ENCODE results near the gene CBX6. TPM values are rescaled to one million over a fixed set of nuclear protein-coding genes. Genes with fewer than 3 reads are reported as not detected.

The CBX6 gene
- total RNA-seq, 2 experiments from 2014 or later, result 41.6 to 42.8 TPM

GRCh38 chr22:38861927-38862326, 10.1 kb downstream of the CBX6 start:
- Histone ChIP-seq H3K36me3 (ENCODE audit: insufficient read depth, low read length) (peaks cover 14% of the 10 kb centered on the region), H3K4me3 (ENCODE audit: low read length) (no peak overlapping the region), H3K4me1 (ENCODE audit: insufficient read depth, low read length) (peaks cover 18% of the 10 kb centered on the region), H3K27ac (ENCODE audit: low read depth in 1 of 2, low read length in 2 of 2) (no peak overlapping the region), H3K27me3 (ENCODE audit: control insufficient read depth in 1 of 2, insufficient read depth in 2 of 2, low read length in 2 of 2) (no peaks in the 10 kb centered on the region), H3K9me3 (ENCODE audit: control insufficient read depth in 1 of 2, insufficient read depth in 1 of 2, low read length in 2 of 2) (no peaks in the 10 kb centered on the region)
- H3K27ac Mint-ChIP-seq, result no peak overlapping the region
- POLR2A ChIA-PET, result no interaction called here
- no peaks in the 10 kb centered on the region for H3K4me1 Mint-ChIP-seq (ENCODE audit: low read depth)
- ATAC-seq (ENCODE audit: poor library complexity) (no peak), DNase-seq (no peak)
- no peak overlapping the region for H3K4me3 Mint-ChIP-seq
- CTCF ChIA-PET, result interaction anchor here (1.9 kb wide), 1 partner anchor 8 kb away, joined by 6 read pairs; no protein-coding TSS in a partner anchor
- H3K27me3 Mint-ChIP-seq, result no peaks in the 10 kb centered on the region
- H3K36me3 Mint-ChIP-seq (ENCODE audit: low read depth), result peaks cover 4% of the 10 kb centered on the region
- intact Hi-C loops (cut with DNase I, micrococcal nuclease), result no loop called here
- TF ChIP-seq CTCF (IDR thresholded peaks at IDR 0.05), result no peak
- no peaks in the 10 kb centered on the region for H3K9me3 Mint-ChIP-seq

DNA sequence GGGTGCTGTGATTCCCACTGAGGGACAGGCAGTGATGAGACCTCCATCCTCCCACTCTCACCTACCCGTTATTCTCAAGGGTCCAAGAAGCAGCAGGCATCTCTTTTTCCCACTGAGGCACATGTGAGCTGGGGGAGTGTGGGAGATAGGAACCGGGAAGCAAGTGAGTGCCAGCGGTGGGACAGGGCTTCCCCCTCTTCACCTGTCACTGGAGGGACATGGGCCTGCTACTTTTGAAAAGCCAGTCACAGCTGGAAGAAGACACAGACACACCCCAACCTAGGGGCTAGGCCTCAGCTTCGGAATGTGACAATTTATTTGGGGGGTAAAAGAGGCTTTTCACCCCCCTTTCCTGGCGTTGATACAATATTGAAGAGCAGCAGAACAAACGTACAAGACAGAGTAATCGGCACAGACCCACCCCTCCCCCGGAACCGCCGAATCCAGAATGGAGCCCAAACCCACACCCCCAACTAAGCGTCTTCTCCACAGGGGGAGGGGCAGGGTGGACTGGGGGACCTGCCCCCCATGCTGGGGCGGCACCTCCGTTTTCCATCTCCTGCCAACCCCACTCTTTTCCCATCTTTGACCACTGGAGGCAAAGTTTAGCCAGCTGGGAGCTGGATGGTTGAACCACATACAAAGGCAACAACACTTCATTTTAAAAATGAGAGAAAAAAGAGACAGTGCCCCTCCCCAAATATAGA, 10.7 kb downstream of the CBX6 start:
- Mint-ChIP-seq H3K27me3 (no peaks in the 10 kb centered on the region), H3K27ac (no peak overlapping the region), H3K4me3 (no peak overlapping the region), H3K4me1 (ENCODE audit: low read depth) (no peaks in the 10 kb centered on the region), H3K36me3 (ENCODE audit: low read depth) (peaks cover 4% of the 10 kb centered on the region), H3K9me3 (no peaks in the 10 kb centered on the region)
- H3K36me3 ChIP-seq (ENCODE audit: insufficient read depth, low read length), result peaks cover 14% of the 10 kb centered on the region
- no peaks in the 10 kb centered on the region for H3K9me3 ChIP-seq (ENCODE audit: control insufficient read depth in 1 of 2, insufficient read depth in 1 of 2, low read length in 2 of 2)
- intact Hi-C loops (cut with DNase I, micrococcal nuclease), result no loop called here
- ChIA-PET CTCF (interaction anchor here (1.9 kb wide), 1 partner anchor 9 kb away, joined by 6 read pairs; no protein-coding TSS in a partner anchor), POLR2A (interaction anchor here (0.9 kb wide), 1 partner anchor 11 kb away, joined by 4 read pairs; no protein-coding TSS in a partner anchor)
- H3K4me3 ChIP-seq (ENCODE audit: low read length), result no peak overlapping the region
- TF ChIP-seq CTCF (IDR thresholded peaks at IDR 0.05), result no peak
- no peak overlapping the region for H3K27ac ChIP-seq (ENCODE audit: low read depth in 1 of 2, low read length in 2 of 2)
- ATAC-seq (ENCODE audit: poor library complexity) (no peak), DNase-seq (no peak)
- peaks cover 18% of the 10 kb centered on the region for H3K4me1 ChIP-seq (ENCODE audit: insufficient read depth, low read length)
- no peaks in the 10 kb centered on the region for H3K27me3 ChIP-seq (ENCODE audit: control insufficient read depth in 1 of 2, insufficient read depth in 2 of 2, low read length in 2 of 2)

- peaks cover 4% of the 10 kb centered on the region for H3K36me3 Mint-ChIP-seq (ENCODE audit: low read depth)
- H3K27ac Mint-ChIP-seq, result no peak overlapping the region
- Histone ChIP-seq H3K9me3 (ENCODE audit: control insufficient read depth in 1 of 2, insufficient read depth in 1 of 2, low read length in 2 of 2) (no peaks in the 10 kb centered on the region), H3K4me3 (ENCODE audit: low read length) (no peak overlapping the region), H3K4me1 (ENCODE audit: insufficient read depth, low read length) (peaks cover 15% of the 10 kb centered on the region), H3K36me3 (ENCODE audit: insufficient read depth, low read length) (peaks cover 7% of the 10 kb centered on the region), H3K27me3 (ENCODE audit: control insufficient read depth in 1 of 2, insufficient read depth in 2 of 2, low read length in 2 of 2) (no peaks in the 10 kb centered on the region), H3K27ac (ENCODE audit: low read depth in 1 of 2, low read length in 2 of 2) (no peak overlapping the region)
- H3K4me1 Mint-ChIP-seq (ENCODE audit: low read depth), result no peaks in the 10 kb centered on the region
- no peak for ATAC-seq (ENCODE audit: poor library complexity)
- CTCF ChIA-PET, result interaction anchor here (1.9 kb wide), 1 partner anchor 10 kb away, joined by 6 read pairs; no protein-coding TSS in a partner anchor
- intact Hi-C loops (cut with DNase I, micrococcal nuclease), result no loop called here
- no peak for TF ChIP-seq CTCF (IDR thresholded peaks at IDR 0.05)
- H3K4me3 Mint-ChIP-seq, result no peak overlapping the region
- H3K9me3 Mint-ChIP-seq, result no peaks in the 10 kb centered on the region
- DNase-seq, result no peak
- H3K27me3 Mint-ChIP-seq, result no peaks in the 10 kb centered on the region
- POLR2A ChIA-PET, result interaction anchor here (0.9 kb wide), 1 partner anchor 11 kb away, joined by 4 read pairs; no protein-coding TSS in a partner anchor
These were observed 11.5 kb downstream of the CBX6 start for GRCh38 chr22:38860283-38861169.
